ENCODE data around the gene LIPC. TPM values are rescaled to one million over a fixed set of nuclear protein-coding genes. Genes with fewer than 3 reads are reported as not detected.

LIPC gene
- total RNA-seq, 1 experiment from 2014 or later = not detected

- no peaks in the 10 kb centered on the region for H3K79me2 ChIP-seq (ENCODE audit: insufficient read depth, low read length)
- TF ChIP-seq CEBPB (IDR thresholded peaks at IDR 0.05; ENCODE audit: low read depth) = no peak
- TF ChIP-seq EGR1 (IDR thresholded peaks at IDR 0.05; ENCODE audit: low read depth) = no peak
- TF ChIP-seq CTCF (IDR thresholded peaks at IDR 0.05 in 2 of 3, conservative IDR thresholded peaks at IDR 0.05 in 1 of 3; ENCODE audit: borderline replicate concordance in 1 of 3, insufficient read depth in 1 of 3, low read depth in 2 of 3, low read length in 2 of 3) = no peak
- no peak for TF ChIP-seq RAD21 (IDR thresholded peaks at IDR 0.05; ENCODE audit: low read depth)
- no peak for TF ChIP-seq REST (IDR thresholded peaks at IDR 0.05; ENCODE audit: low read depth)
- TF ChIP-seq YY1 (IDR thresholded peaks at IDR 0.05; ENCODE audit: extremely low read depth, insufficient replicate concordance, low read depth, low read length) = no peak
- no peak for TF ChIP-seq MAX (IDR thresholded peaks at IDR 0.05)
- no peak for TF ChIP-seq EZH2 (IDR thresholded peaks at IDR 0.05)
- no peak for TF ChIP-seq JUND (IDR thresholded peaks at IDR 0.05)
- no peak for TF ChIP-seq ZFX (IDR thresholded peaks at IDR 0.05)
- TF ChIP-seq SP1 (IDR thresholded peaks at IDR 0.05; ENCODE audit: low read depth) = no peak
- TF ChIP-seq ZNF274 (IDR thresholded peaks at IDR 0.05; ENCODE audit: low read depth, low read length) = no peak
- TF ChIP-seq ATF3 (IDR thresholded peaks at IDR 0.05) = no peak
- TF ChIP-seq POLR2A (IDR thresholded peaks at IDR 0.05; ENCODE audit: borderline replicate concordance, extremely low read depth, insufficient read depth, insufficient read length) = no peak
- no peak for TF ChIP-seq SRF (IDR thresholded peaks at IDR 0.05; ENCODE audit: low read depth)
- intact Hi-C loops (cut with micrococcal nuclease) = no loop called here
- no peaks in the 10 kb centered on the region for H3K9me2 ChIP-seq (ENCODE audit: insufficient read depth)
- H3K27me3 ChIP-seq (ENCODE audit: insufficient read depth, low read length) = no peaks in the 10 kb centered on the region
- ChIA-PET CTCF (no interaction called here), RAD21 (ENCODE audit: low non-redundant PET in 1 of 2, low total read pairs in 2 of 2, uncharacterized antibody in 2 of 2, unreplicated experiment in 2 of 2) (no interaction called here), POLR2A (no interaction called here)
- no TSS peak for BruUV-seq (replicated peaks)
- no peaks in the 10 kb centered on the region for H3K36me3 ChIP-seq (ENCODE audit: control insufficient read depth in 1 of 2, insufficient read depth in 2 of 2, low read length in 2 of 2)
- H3K9me3 ChIP-seq (ENCODE audit: control insufficient read depth in 1 of 2, insufficient read depth in 1 of 2, low read depth in 1 of 2, low read length in 2 of 2) = no peaks in the 10 kb centered on the region
- H3K9ac ChIP-seq (ENCODE audit: low read length) = no peak overlapping the region
- ATAC-seq (no peak), DNase-seq (ENCODE audit: low read depth, low spot score) (no peak)
- H3K4me1 ChIP-seq (ENCODE audit: control insufficient read depth in 1 of 2, insufficient read depth in 2 of 2, low read length in 2 of 2) = no peaks in the 10 kb centered on the region
- H3K4me2 ChIP-seq (ENCODE audit: low read length) = no peak overlapping the region
- no peak overlapping the region for H3K4me3 ChIP-seq (replicated peaks in 1 of 2; ENCODE audit: low read depth in 1 of 2, low read length in 2 of 2)
- H3K27ac ChIP-seq (ENCODE audit: low read depth, low read length) = no peak overlapping the region
- no peaks in the 10 kb centered on the region for H4K20me1 ChIP-seq (ENCODE audit: insufficient read depth)
- H2AFZ ChIP-seq (ENCODE audit: low read depth, low read length, poor library complexity, severe bottlenecking) = no peak overlapping the region
Observed at GRCh38 chr15:58448906-58449305, 17.1 kb downstream of the LIPC start.
